ENCODE measurements around the gene AGAP1. TPM values are rescaled to one million over a fixed set of nuclear protein-coding genes. Genes with fewer than 3 reads are reported as not detected.

The AGAP1 gene
- total RNA-seq, 1 donor from 2014 or later = 43.9 TPM

DNA sequence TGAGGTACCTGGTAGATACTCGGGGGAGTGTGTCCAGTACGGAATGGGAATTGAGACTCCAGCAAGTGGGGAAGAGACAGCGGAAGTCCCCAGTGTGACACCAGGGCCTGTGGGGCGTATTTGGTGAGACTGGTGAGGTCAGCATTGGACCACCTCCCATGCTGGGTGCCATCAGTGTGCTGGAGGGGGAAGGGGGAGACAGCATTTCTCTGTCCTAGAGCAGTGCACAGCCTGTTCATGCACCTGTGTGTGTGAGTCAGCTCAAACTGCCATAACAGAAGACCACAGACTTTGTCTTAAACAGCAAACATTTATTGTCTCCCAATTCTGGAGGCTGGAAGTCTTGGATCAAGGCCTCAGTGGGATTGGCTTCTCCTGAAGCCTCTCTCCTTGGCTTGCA lies 372.5 kb downstream of the AGAP1 start:
- H3K27ac Mint-ChIP-seq (ENCODE audit: unreplicated experiment) = no peak overlapping the region
- H3K9me3 Mint-ChIP-seq (ENCODE audit: unreplicated experiment) = no peaks in the 10 kb centered on the region
- no peak for DNase-seq (ENCODE audit: low spot score)
- peaks cover 5% of the 10 kb centered on the region for H3K27me3 Mint-ChIP-seq (ENCODE audit: unreplicated experiment)
- peak overlapping the region; percentile 42 for H3K4me3 Mint-ChIP-seq (ENCODE audit: unreplicated experiment)
- H3K36me3 Mint-ChIP-seq (ENCODE audit: low read depth, unreplicated experiment) = peaks cover 7% of the 10 kb centered on the region
- H3K4me1 Mint-ChIP-seq (ENCODE audit: unreplicated experiment) = peaks cover 17% of the 10 kb centered on the region
- TF ChIP-seq, protein P1, sequence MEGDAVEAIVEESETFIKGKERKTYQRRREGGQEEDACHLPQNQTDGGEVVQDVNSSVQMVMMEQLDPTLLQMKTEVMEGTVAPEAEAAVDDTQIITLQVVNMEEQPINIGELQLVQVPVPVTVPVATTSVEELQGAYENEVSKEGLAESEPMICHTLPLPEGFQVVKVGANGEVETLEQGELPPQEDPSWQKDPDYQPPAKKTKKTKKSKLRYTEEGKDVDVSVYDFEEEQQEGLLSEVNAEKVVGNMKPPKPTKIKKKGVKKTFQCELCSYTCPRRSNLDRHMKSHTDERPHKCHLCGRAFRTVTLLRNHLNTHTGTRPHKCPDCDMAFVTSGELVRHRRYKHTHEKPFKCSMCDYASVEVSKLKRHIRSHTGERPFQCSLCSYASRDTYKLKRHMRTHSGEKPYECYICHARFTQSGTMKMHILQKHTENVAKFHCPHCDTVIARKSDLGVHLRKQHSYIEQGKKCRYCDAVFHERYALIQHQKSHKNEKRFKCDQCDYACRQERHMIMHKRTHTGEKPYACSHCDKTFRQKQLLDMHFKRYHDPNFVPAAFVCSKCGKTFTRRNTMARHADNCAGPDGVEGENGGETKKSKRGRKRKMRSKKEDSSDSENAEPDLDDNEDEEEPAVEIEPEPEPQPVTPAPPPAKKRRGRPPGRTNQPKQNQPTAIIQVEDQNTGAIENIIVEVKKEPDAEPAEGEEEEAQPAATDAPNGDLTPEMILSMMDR (IDR thresholded peaks at IDR 0.05; ENCODE audit: unreplicated experiment) = no peak

DNA sequence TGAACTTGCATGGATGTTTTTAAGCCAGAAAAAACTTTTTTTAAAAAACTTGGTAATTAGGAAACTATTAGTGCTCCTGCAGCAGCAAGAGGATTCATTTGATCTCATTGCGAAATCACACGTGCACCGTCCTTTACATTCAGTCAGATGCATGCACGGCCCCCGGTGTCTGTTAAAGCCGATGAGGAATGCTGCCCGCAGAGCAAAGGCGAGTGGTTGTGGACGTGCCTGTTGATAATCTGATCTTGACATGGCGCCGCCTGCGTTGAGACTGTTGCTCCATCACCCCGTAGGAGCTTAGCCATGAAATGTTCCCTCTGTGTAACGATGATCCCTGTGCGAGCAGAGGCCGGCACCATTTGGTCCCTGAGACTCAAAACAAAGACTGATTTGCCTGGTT lies 374.4 kb downstream of the AGAP1 start:
- TF ChIP-seq, protein P1 (IDR thresholded peaks at IDR 0.05; ENCODE audit: unreplicated experiment) = no peak
- peaks cover 9% of the 10 kb centered on the region for H3K36me3 Mint-ChIP-seq (ENCODE audit: low read depth, unreplicated experiment)

DNA sequence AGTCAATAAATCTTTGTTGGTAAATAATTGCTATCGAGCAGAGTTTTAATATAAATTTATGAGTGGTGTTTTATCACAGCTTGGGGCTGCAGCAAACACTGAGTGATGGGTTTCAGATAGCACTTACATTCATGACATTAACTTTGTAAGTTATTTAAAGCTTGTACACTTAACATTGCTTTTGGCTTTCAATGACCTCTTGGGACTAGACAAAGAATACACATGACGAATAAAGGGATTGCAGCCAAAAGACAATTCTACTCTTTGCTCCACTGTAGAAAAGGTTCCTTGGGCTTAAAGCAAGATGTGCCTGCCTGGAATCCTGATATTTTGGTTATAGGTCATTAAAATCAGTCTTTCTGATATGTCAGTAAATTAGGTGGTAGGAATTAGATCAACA lies 374.8 kb downstream of the AGAP1 start:
- TF ChIP-seq, protein P1 (IDR thresholded peaks at IDR 0.05; ENCODE audit: unreplicated experiment) = no peak
- H3K4me1 Mint-ChIP-seq (ENCODE audit: unreplicated experiment) = peaks cover 16% of the 10 kb centered on the region
- no peaks in the 10 kb centered on the region for H3K9me3 Mint-ChIP-seq (ENCODE audit: unreplicated experiment)
- DNase-seq (ENCODE audit: low spot score) = no peak
- H3K36me3 Mint-ChIP-seq (ENCODE audit: low read depth, unreplicated experiment) = peaks cover 9% of the 10 kb centered on the region
- no peak overlapping the region for H3K4me3 Mint-ChIP-seq (ENCODE audit: unreplicated experiment)
- peaks cover 2% of the 10 kb centered on the region for H3K27me3 Mint-ChIP-seq (ENCODE audit: unreplicated experiment)
- H3K27ac Mint-ChIP-seq (ENCODE audit: unreplicated experiment) = no peak overlapping the region

More for the DNA sequence above, 374.4 kb downstream of the AGAP1 start:
- peaks cover 2% of the 10 kb centered on the region for H3K27me3 Mint-ChIP-seq (ENCODE audit: unreplicated experiment)
- DNase-seq (ENCODE audit: low spot score) = no peak
- no peaks in the 10 kb centered on the region for H3K9me3 Mint-ChIP-seq (ENCODE audit: unreplicated experiment)
- H3K4me1 Mint-ChIP-seq (ENCODE audit: unreplicated experiment) = peaks cover 17% of the 10 kb centered on the region
- H3K27ac Mint-ChIP-seq (ENCODE audit: unreplicated experiment) = no peak overlapping the region
- H3K4me3 Mint-ChIP-seq (ENCODE audit: unreplicated experiment) = no peak overlapping the region

DNA sequence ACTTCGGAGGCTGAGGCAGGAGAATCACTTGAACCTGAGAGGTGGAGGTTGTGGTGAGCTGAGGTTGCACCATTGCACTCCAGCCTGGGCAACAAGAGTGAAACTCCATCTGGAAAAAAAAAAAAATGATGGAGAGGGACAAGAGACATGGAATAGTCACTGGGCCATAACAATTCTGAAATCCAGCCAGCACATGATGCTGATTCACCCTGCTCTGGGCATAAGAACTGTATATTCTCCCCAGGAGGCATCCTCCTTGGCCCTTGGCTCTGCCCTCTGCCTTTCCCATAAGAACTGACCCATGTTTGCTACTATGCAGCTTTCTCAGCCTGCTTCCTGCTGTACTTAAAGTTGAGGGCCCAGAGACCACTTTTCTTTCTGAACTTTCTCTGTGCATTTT lies 376.7 kb downstream of the AGAP1 start:
- peaks cover 3% of the 10 kb centered on the region for H3K4me1 Mint-ChIP-seq (ENCODE audit: unreplicated experiment)
- H3K4me3 Mint-ChIP-seq (ENCODE audit: unreplicated experiment) = no peak overlapping the region
- no peak overlapping the region for H3K27ac Mint-ChIP-seq (ENCODE audit: unreplicated experiment)
- no peak for DNase-seq (ENCODE audit: low spot score)
- H3K27me3 Mint-ChIP-seq (ENCODE audit: unreplicated experiment) = peaks cover 2% of the 10 kb centered on the region
- H3K9me3 Mint-ChIP-seq (ENCODE audit: unreplicated experiment) = no peaks in the 10 kb centered on the region
- peaks cover 9% of the 10 kb centered on the region for H3K36me3 Mint-ChIP-seq (ENCODE audit: low read depth, unreplicated experiment)
- TF ChIP-seq, protein P1 (IDR thresholded peaks at IDR 0.05; ENCODE audit: unreplicated experiment) = no peak

DNA sequence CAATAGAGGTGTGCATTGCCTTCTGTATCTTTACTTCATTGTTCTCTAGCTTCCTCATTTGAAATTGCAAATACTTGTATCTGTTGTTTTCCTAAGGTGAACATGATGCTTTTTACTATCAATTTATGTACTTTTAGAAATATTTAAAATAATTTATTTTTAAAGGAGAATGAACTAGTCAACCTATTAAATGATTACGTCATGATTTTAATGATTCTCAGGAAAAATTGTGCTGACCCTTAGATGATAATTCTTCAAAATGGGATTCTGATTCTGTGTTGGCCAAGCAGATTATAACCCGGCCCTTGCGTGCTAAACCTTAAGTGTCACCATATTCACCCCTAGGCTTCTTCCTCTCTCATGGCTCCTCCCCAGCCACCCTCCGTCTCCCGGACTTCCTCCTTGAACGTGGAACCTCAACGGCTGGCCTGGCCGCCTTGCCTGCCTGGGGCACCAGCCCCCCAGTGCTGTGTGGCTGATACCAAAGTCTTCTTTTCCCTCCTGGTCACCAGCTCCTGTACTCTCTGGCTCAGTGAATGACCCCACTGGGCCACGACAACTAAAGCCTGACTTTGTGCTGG lies 382.3 kb downstream of the AGAP1 start:
- Mint-ChIP-seq H3K27ac (ENCODE audit: unreplicated experiment) (no peak overlapping the region), H3K27me3 (ENCODE audit: unreplicated experiment) (peaks cover 2% of the 10 kb centered on the region), H3K9me3 (ENCODE audit: unreplicated experiment) (no peaks in the 10 kb centered on the region), H3K4me3 (ENCODE audit: unreplicated experiment) (no peak overlapping the region), H3K36me3 (ENCODE audit: low read depth, unreplicated experiment) (peaks cover 4% of the 10 kb centered on the region), H3K4me1 (ENCODE audit: unreplicated experiment) (no peaks in the 10 kb centered on the region)
- TF ChIP-seq, protein P1 (IDR thresholded peaks at IDR 0.05; ENCODE audit: unreplicated experiment) = no peak
- DNase-seq (ENCODE audit: low spot score) = no peak
